GM19240 (cell line): ENCODE results near the gene LPIN2.
"Not testable (repeated sequence)": the region's sequence is repeated elsewhere in the genome, so short reads cannot be mapped to it uniquely, and the experiment has no call there.

Experiments
- DNase-seq: peaks from one replicate; pipeline ENCODE4 v3.0.0; 2011; ENCODE audit warnings: low spot score; ENCODE audit not compliant: insufficient read length

The LPIN2 gene

GRCh38 chr18:3013024-3013804, at the start of gene LPIN2:
Gene LPIN2, minus strand, starts transcription at chr18:3013144. Its CDS starts 52,304 bp downstream, at chr18:2960840.
- peak; percentile 97 for DNase-seq

- DNase-seq, result no peak
These were observed 48.8 kb upstream of the LPIN2 start for GRCh38 chr18:3061581-3062312.

- DNase-seq, result no peak
These were observed 48.0 kb upstream of the LPIN2 start for GRCh38 chr18:3060667-3061580.

- no peak for DNase-seq
These were observed 46.3 kb upstream of the LPIN2 start for GRCh38 chr18:3059272-3059671.

GRCh38 chr18:3058328-3059191, 45.6 kb upstream of the LPIN2 start:
- DNase-seq, result no peak

- DNase-seq, result no peak
These were observed 44.6 kb upstream of the LPIN2 start for GRCh38 chr18:3057526-3057925.

- DNase-seq, result no peak
These were observed 43.4 kb upstream of the LPIN2 start for GRCh38 chr18:3056311-3056710.

GRCh38 chr18:3055816-3056215, 42.9 kb upstream of the LPIN2 start:
- DNase-seq, result no peak

- DNase-seq, result no peak
These were observed 42.3 kb upstream of the LPIN2 start for GRCh38 chr18:3055186-3055728.

- DNase-seq, result no peak
These were observed 41.8 kb upstream of the LPIN2 start for GRCh38 chr18:3054780-3055179.

- no peak for DNase-seq
These were observed 41.3 kb upstream of the LPIN2 start for GRCh38 chr18:3054214-3054613.

- no peak for DNase-seq
These were observed 40.1 kb upstream of the LPIN2 start for GRCh38 chr18:3053081-3053480.

- DNase-seq, result no peak
These were observed 39.4 kb upstream of the LPIN2 start for GRCh38 chr18:3052411-3052758.

GRCh38 chr18:3051718-3052410, 38.9 kb upstream of the LPIN2 start:
- no peak for DNase-seq

- DNase-seq, result not testable (repeated sequence)
These were observed 37.0 kb upstream of the LPIN2 start for GRCh38 chr18:3049897-3050454.

GRCh38 chr18:3048820-3049349, 35.9 kb upstream of the LPIN2 start:
- DNase-seq, result no peak

GRCh38 chr18:3048121-3048520, 35.2 kb upstream of the LPIN2 start:
- DNase-seq, result no peak

- no peak for DNase-seq
These were observed 33.4 kb upstream of the LPIN2 start for GRCh38 chr18:3046216-3046808.
